ENCODE measurements around the gene PRDM15.
A peak's percentile ranks its signal among the peaks of the same experiment; 100 is the strongest.

PRDM15 gene

DNA sequence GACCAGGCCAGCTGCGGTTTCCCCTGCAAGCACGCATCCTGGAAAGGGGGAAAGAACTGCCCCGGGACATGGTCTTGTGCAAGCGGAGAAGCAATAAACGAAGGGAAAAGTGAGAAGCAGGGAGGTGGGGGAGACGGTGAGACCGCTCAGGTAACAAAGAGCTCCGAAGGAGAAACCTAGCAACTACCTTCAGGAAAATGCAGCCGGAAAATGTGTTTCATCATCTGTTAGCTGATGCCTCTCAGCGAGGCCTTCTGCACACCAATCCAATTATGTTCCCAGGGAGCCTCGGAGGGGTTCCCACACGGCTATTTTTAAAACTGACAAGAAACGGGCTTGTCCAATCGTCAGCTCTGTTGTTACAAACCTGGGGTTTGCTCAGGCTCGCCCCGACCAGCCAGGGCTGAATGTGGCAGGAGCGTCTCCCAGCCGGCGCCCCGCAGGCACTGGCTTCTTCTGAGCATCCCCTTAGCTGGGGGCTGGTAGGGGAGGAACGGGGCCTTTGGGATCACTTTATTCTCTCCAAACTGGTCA, 115.7 kb downstream of the PRDM15 start:
- no peak for DNase-seq (ENCODE audit: low spot score)

DNA sequence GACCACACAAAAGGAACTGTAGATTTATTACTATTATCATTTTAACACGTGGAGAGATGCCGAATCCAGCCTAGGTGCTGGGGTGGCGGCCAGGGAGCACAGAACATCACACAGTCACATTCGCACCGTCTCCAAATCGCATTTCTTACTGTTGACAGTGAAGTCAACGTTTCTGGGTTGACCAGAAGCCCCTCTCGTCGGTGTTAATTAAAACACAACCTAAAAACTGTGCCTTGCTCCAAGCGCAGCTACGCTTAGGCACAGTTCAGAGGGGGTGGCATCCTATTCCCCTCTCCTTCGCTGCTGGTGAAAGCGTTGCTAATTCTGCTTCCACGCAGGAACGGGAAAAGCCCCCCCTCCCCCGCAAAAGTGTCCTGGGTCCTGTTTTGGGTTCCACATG, 116.4 kb downstream of the PRDM15 start:
- DNase-seq (ENCODE audit: low spot score): no peak

DNA sequence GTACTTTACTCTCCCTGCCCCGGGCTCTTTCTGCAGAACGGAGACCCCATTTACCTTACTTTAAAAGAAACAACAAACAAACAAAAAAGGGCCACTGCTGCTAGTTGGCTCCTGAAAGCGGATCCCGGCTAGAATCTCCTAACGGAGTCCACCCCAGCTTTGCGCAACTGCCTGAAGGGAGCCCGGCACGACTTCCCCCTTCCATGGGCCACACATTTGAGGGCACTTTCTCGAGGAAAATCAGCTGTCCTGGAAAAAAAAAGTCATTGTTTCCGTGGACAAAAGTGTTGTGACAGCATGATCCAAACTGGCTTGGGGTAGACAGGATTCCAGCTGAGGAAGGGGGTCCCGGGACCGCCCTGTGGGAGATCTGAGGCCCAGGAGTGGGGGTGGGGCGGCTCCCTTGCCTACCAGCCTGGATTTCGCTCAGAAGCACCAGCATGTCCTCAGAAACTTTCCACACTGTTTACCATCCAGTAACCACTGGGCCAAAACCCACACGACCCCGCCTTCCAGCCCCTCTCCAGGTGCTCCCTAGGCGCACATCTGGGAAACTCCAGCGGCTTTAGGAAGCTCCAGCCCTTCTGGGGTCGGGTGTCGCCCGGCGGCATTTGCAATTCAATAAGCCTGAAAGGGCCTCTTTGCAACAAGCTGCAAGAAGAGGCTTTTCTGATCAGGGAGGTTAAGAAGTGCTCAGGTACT, 117.1 kb downstream of the PRDM15 start:
- no peak for DNase-seq (ENCODE audit: low spot score)

GRCh38 chr21:41761211-41761933, 117.8 kb downstream of the PRDM15 start:
- peak; percentile 73 for DNase-seq (ENCODE audit: low spot score)

DNA sequence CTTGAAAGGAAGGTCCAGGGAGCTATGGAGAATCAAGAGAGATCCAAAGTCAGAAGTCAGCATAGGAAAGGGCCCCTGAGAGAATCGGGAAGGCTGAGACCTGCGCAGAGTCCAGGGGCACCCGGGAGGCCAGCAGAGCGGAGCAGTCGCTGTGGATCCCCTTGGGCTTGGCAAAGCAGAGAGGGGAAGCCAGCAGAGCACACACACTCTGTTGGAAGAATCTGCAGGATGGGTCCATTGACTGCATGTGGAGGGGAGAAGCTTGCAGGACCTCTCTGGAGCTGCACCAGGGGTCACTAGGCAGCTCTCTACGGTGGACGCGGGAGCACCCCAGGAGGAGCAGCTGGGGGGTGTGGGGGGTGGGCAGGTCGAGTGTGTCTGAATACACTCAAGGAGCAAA, 118.7 kb downstream of the PRDM15 start:
- no peak for DNase-seq (ENCODE audit: low spot score)

DNA sequence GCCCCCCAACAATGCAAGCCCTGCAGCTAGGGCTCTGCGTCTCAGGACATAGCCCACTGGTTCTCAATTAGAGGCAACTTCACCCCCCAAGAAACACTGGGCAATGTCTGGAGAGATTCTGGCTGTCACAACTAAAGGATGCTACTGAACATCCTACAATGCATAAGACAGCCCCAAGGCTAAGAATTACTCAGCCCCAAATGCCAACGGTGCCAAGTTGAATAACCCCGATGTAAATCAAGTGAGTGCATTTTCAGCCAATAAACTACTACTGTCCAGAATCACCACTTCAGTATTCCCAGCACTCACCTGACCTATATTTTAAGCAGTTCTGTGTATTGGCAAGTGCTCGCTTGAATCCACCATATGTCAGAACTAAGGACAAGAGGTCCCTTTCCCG, 119.2 kb downstream of the PRDM15 start:
- no peak for DNase-seq (ENCODE audit: low spot score)

- DNase-seq (ENCODE audit: low spot score): no peak
Observed at GRCh38 chr21:41759214-41759840, 119.8 kb downstream of the PRDM15 start.

- DNase-seq (ENCODE audit: low spot score): no peak
Observed at GRCh38 chr21:41758550-41758949, 120.6 kb downstream of the PRDM15 start.

GRCh38 chr21:41755934-41756773, 123.0 kb downstream of the PRDM15 start:
- no peak for DNase-seq (ENCODE audit: low spot score)

DNA sequence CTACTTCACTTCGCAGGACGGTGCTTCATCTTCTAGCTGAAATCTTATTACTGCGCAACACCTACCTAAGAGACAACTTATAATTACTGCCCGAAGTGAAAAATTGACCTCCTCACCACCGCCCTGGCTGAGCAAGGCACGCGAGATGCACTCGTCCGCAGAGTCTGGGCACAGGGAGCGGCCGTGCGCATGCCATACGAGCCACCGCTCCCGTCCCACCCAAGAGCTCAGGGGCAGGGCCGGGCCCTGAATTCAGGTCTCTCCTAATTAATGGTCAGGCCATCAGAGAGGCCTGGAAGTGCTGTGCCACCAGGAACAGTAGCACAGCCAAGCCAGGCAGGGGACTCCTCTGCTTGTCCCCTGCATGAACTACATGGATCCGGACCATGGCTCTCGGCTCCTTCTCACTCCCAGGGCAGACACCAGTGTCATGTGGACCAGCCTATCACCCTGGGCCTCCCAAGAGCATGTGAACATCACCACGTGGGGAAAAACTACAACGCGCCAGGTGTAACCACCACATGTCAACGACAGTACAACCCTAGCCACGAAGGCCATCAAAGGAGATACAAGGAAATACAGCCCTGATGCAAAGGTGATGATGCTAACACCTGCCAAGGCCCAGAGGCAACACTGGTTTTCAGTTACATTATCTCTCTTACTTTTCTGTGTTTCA, 123.7 kb downstream of the PRDM15 start:
- DNase-seq (ENCODE audit: low spot score): no peak

DNA sequence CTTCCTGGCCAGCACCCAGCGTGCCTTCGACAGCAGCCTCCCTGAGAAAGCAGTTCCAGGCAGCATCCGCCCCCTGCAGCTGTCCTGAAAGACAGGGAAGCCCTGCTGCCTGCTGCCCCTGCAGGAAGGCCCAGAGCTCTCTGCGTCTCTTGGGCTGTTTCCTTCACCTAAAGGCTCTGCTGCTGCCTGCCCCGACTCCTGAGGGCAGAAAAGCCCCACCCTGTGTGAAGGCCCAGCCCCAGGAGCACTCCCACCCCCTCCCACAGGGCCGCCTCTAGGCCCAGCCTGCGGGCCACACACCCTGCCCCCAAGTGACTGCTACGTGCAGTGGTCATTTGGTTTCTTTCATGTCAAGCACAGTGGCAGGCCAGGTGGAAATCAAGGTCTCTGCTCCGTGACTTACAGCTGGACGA, 124.7 kb downstream of the PRDM15 start:
- DNase-seq (ENCODE audit: low spot score): no peak

- DNase-seq (ENCODE audit: low spot score): no peak
Observed at GRCh38 chr21:41753006-41753898, 125.9 kb downstream of the PRDM15 start.

- peak; percentile 57 for DNase-seq (ENCODE audit: low spot score)
Observed at GRCh38 chr21:41752231-41752681, 126.9 kb downstream of the PRDM15 start.

- no peak for DNase-seq (ENCODE audit: low spot score)
Observed at GRCh38 chr21:41751611-41752011, 127.5 kb downstream of the PRDM15 start.

DNA sequence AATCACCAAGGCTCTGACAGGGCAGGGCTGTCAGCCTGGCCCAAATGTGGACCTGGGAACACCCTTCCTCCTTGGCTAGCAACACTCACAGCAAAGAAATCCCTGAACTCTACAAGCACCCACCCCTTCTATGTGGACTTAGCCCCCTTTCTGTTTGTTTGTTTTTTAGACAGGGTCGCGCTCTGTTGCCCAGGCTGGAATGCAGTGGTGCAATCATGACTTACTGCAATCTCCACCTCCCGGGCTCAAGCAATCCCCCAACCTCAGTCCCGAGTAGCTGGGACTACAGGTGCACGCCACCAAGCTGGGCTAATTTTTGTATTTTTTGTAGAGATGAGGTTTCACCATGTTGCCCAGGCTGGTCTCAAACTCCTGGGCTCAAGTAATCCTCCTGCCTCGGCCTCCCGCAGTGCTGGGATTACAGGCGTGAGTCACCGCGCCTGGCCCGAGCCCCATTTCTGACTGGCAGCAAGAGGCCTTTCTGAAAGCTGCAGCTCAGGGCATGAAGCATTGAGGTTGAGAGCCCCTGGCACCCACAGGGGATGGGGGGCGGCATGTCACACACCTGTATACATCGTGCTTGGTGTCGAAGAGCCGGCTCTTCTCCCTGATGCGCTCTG, 128.5 kb downstream of the PRDM15 start:
- no peak for DNase-seq (ENCODE audit: low spot score)

GRCh38 chr21:41750051-41750450, 129.1 kb downstream of the PRDM15 start:
- no peak for DNase-seq (ENCODE audit: low spot score)

- no peak for DNase-seq (ENCODE audit: low spot score)
Observed at GRCh38 chr21:41749286-41749685, 129.9 kb downstream of the PRDM15 start.
